Measurements from ENCODE around the gene BRD2. TPM values are rescaled to one million over a fixed set of nuclear protein-coding genes. Genes with fewer than 3 reads are reported as not detected.

The BRD2 gene
- polyA plus RNA-seq, 2 of the 4 experiments (the other 2 are of a cell fraction), result 92.5 to 153 TPM

DNA sequence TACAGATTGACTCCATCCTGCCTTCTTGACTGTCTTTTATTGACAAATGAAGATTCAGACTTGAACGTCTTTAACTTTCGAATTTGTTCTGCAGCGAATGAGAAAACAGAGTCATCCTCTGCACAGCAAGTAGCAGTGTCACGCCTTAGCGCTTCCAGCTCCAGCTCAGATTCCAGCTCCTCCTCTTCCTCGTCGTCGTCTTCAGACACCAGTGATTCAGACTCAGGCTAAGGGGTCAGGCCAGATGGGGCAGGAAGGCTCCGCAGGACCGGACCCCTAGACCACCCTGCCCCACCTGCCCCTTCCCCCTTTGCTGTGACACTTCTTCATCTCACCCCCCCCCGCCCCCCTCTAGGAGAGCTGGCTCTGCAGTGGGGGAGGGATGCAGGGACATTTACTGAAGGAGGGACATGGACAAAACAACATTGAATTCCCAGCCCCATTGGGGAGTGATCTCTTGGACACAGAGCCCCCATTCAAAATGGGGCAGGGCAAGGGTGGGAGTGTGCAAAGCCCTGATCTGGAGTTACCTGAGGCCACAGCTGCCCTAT is 12.2 kb downstream of the BRD2 start:
- no peak overlapping the region for H3K27ac ChIP-seq
- TF ChIP-seq ZNF302 (CRISPR knock-in tag; IDR thresholded peaks at IDR 0.05) (no peak), NPAS2 (CRISPR knock-in tag; IDR thresholded peaks at IDR 0.05; ENCODE audit: borderline replicate concordance) (no peak), MAFK (IDR thresholded peaks at IDR 0.05; ENCODE audit: partially characterized antibody) (no peak), RCOR1 (IDR thresholded peaks at IDR 0.05; ENCODE audit: low read depth, low read length) (no peak), ZSCAN20 (CRISPR knock-in tag; IDR thresholded peaks at IDR 0.05) (no peak)
- TF ChIP-seq, protein P1, sequence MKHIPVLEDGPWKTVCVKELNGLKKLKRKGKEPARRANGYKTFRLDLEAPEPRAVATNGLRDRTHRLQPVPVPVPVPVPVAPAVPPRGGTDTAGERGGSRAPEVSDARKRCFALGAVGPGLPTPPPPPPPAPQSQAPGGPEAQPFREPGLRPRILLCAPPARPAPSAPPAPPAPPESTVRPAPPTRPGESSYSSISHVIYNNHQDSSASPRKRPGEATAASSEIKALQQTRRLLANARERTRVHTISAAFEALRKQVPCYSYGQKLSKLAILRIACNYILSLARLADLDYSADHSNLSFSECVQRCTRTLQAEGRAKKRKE (CRISPR knock-in tag; IDR thresholded peaks at IDR 0.05; ENCODE audit: low read depth), result no peak
- TF ChIP-seq, protein P2, sequence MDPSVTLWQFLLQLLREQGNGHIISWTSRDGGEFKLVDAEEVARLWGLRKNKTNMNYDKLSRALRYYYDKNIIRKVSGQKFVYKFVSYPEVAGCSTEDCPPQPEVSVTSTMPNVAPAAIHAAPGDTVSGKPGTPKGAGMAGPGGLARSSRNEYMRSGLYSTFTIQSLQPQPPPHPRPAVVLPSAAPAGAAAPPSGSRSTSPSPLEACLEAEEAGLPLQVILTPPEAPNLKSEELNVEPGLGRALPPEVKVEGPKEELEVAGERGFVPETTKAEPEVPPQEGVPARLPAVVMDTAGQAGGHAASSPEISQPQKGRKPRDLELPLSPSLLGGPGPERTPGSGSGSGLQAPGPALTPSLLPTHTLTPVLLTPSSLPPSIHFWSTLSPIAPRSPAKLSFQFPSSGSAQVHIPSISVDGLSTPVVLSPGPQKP (IDR thresholded peaks at IDR 0.05; ENCODE audit: low read depth, low read length), result no peak
- FAIRE-seq, result no peak
- no peak for DNase-seq (ENCODE audit: low read depth in 1 of 2, low spot score in 1 of 2)
- peaks cover 46% of the 10 kb centered on the region for H3K4me1 ChIP-seq
- no peak overlapping the region for H3K4me3 ChIP-seq
- no peaks in the 10 kb centered on the region for H3K9me3 ChIP-seq
- WGBS (ENCODE audit: missing lambda C conversion rate), result 73% methylated on average over 8 of the region's 11 CpGs
- ATAC-seq, result no peak
- no peak overlapping the region for H3K4me2 ChIP-seq
- POLR2A ChIA-PET, result interaction anchor here (8.6 kb wide), 1 partner anchor 10 kb away, joined by 127 read pairs; no protein-coding TSS in a partner anchor
- CTCF ChIA-PET, result interaction anchor here (1.0 to 4.6 kb wide), 7 partner anchors 9 to 142 kb away, joined by 3 to 24 read pairs (median 7); partner anchors contain the start of genes BRD2, HLA-DMA and TAP2

DNA sequence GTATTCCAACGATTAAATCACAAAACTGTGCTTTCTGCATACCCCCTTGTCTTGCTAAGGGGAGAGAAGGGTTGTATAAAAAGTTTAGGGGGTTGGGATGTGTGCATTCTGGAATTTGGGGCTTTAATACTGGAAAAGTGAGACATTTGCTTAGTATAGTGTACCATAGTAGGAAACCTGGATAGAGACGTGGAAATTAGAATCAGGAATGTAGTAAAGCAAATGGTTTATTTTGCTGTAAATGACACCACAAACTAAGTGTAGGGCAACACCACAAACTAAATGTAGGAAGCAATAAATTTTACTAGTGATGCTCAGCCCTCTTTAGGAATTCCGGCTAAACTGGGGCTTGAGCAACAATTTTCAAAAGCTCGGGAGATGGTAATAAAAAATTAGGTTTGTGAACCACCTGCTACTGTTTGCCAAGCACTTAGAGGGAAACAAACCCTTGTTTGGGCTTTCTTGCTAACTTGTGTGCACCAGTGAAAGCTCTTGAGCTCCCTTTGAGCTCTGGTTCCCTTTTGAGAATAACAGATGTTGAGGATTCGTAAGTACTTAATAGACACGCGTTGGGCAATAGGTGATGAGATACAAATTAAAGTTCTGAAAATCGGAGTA is 13.8 kb downstream of the BRD2 start:
- no peak overlapping the region for H3K4me3 ChIP-seq
- ATAC-seq (no peak), DNase-seq (ENCODE audit: low read depth in 1 of 2, low spot score in 1 of 2) (no peak), FAIRE-seq (no peak)
- CTCF ChIA-PET, result interaction anchor here (1.0 to 5.3 kb wide), 6 partner anchors 10 to 191 kb away, joined by 3 to 63 read pairs (median 10); partner anchors contain the start of gene BRD2
- H3K4me2 ChIP-seq, result no peak overlapping the region
- H3K4me1 ChIP-seq, result peaks cover 30% of the 10 kb centered on the region
- TF ChIP-seq ESRRA (IDR thresholded peaks at IDR 0.05; ENCODE audit: borderline replicate concordance, low read length), result no peak
- 0 out of 2 replicates have a peak, but pooled peaks have one; percentile 26 for TF ChIP-seq TFCP2L1 (CRISPR knock-in tag; IDR thresholded peaks at IDR 0.05)
- H3K9me3 ChIP-seq, result no peaks in the 10 kb centered on the region
- 61% methylated on average over 8 of the region's 8 CpGs for WGBS (ENCODE audit: missing lambda C conversion rate)
- POLR2A ChIA-PET, result interaction anchor here (8.6 kb wide), 1 partner anchor 11 kb away, joined by 127 read pairs; no protein-coding TSS in a partner anchor
- H3K27ac ChIP-seq, result no peak overlapping the region

DNA sequence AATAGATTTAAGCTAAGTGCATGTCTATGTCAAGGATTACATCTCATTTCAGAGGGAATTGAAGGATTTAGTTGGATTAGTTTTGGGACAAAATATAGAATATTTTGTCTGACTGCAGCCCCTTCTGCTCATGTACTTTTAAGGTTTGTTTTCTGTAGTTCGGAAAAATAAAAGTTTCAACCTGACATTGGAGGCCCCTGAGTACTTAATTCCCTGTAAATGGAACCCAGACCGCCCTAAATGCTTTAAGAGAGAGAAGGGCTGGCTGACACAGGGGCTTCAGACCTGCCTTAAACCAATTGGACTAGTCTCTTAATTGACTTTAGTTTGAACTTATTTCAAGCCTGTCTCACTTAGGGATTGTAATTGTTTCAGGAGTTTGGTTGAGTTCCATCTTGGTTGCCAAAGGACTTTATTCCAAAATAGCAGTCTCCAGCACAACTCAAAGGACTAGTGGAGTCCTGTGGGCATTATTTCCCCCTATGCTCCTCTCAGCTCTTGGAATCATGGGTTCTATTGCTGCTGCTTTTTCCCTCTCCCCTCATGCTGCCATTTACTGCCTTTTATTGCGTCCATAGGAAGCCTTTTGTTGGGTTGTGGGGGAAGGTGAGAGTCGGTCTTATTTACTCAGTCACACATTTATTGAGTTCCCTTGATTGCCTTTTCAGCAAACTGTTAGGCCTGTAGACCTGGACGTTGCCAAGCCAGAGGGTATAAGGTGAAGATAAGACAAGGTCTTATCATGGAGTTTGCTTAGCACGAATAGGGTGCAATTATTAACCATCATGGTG is 14.5 kb downstream of the BRD2 start:
- ATAC-seq (peak; percentile 4 to 16; a peak in 4 of 6 replicates), FAIRE-seq (no peak), DNase-seq (ENCODE audit: low read depth in 1 of 2, low spot score in 1 of 2) (no peak)
- ChIA-PET CTCF (interaction anchor here (0.9 to 6.3 kb wide), 10 partner anchors 10 to 191 kb away, joined by 3 to 124 read pairs (median 16); partner anchors contain the start of genes BRD2 and TAP2), POLR2A (interaction anchor here (8.6 kb wide), 1 partner anchor 12 kb away, joined by 127 read pairs; no protein-coding TSS in a partner anchor)
- Histone ChIP-seq H3K27ac (no peak overlapping the region), H3K4me2 (no peak overlapping the region), H3K9me3 (no peaks in the 10 kb centered on the region), H3K4me1 (peaks cover 23% of the 10 kb centered on the region), H3K4me3 (no peak overlapping the region)
- TF ChIP-seq, protein P3, sequence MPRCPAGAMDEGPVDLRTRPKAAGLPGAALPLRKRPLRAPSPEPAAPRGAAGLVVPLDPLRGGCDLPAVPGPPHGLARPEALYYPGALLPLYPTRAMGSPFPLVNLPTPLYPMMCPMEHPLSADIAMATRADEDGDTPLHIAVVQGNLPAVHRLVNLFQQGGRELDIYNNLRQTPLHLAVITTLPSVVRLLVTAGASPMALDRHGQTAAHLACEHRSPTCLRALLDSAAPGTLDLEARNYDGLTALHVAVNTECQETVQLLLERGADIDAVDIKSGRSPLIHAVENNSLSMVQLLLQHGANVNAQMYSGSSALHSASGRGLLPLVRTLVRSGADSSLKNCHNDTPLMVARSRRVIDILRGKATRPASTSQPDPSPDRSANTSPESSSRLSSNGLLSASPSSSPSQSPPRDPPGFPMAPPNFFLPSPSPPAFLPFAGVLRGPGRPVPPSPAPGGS (IDR thresholded peaks at IDR 0.05), result no peak
- TF ChIP-seq JUN (IDR thresholded peaks at IDR 0.05), result 0 out of 5 replicates have a peak, but pooled peaks of 1 of the 2 experiments have one; percentile 32
- 60% methylated on average over 6 of the region's 6 CpGs for WGBS (ENCODE audit: missing lambda C conversion rate)

DNA sequence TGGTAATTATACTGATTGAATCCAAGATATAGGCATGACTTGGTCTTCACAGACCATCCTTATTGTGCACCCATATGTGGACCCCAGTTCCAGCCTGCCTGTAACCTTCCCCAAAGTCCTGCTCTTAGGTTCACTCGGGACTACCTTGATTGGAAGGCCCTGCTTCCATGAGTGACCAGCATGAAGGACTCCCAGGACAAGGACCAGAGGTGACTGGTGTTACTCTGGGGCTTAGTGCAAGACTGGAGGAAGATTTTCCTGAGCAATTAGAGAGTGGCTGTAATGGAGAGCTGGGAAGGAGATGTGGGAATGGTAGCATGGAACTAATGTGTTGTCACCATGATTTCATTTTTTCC is 15.1 kb downstream of the BRD2 start:
- ChIA-PET POLR2A (interaction anchor here (1.8 to 8.6 kb wide), 2 partner anchors 9 to 13 kb away, joined by 8 to 127 read pairs; no protein-coding TSS in a partner anchor), CTCF (interaction anchor here (0.9 to 6.3 kb wide), 11 partner anchors 7 to 144 kb away, joined by 3 to 124 read pairs (median 17); partner anchors contain the start of genes BRD2 and TAP2)
- Histone ChIP-seq H3K9me3 (no peaks in the 10 kb centered on the region), H3K4me3 (no peak overlapping the region), H3K4me1 (peaks cover 17% of the 10 kb centered on the region), H3K27ac (no peak overlapping the region), H3K4me2 (no peak overlapping the region)
- TF ChIP-seq RCOR1 (IDR thresholded peaks at IDR 0.05; ENCODE audit: low read depth, low read length), result no peak
- TF ChIP-seq POLR2AphosphoS2 (conservative IDR thresholded peaks at IDR 0.05; ENCODE audit: low read length), result 0 out of 2 replicates have a peak, but pooled peaks have one; percentile 42
- no peak for TF ChIP-seq NFE2L2 (conservative IDR thresholded peaks at IDR 0.05; ENCODE audit: low read length)
- TF ChIP-seq, protein P3 (IDR thresholded peaks at IDR 0.05), result no peak
- TF ChIP-seq, protein P4, sequence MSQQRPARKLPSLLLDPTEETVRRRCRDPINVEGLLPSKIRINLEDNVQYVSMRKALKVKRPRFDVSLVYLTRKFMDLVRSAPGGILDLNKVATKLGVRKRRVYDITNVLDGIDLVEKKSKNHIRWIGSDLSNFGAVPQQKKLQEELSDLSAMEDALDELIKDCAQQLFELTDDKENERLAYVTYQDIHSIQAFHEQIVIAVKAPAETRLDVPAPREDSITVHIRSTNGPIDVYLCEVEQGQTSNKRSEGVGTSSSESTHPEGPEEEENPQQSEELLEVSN (IDR thresholded peaks at IDR 0.05; ENCODE audit: borderline replicate concordance, low read depth), result no peak
- no peak for FAIRE-seq
- WGBS (ENCODE audit: missing lambda C conversion rate), result 90% methylated on average over 1 of the region's 1 CpG
- ATAC-seq, result peak; percentile 30 to 36; a peak in 5 of 6 replicates
- no peak for DNase-seq (ENCODE audit: low read depth in 1 of 2, low spot score in 1 of 2)
